SJSA1 (cell line): Measurements from ENCODE around the gene CLEC4G. TPM values are rescaled to one million over a fixed set of nuclear protein-coding genes. Genes with fewer than 3 reads are reported as not detected.

Experiments used
- DNase-seq, 2 experiments: peaks; one replicate each; pipeline ENCODE4 v3.0.0-alpha.2; 2015 to 2020; ENCODE audit warnings: low spot score in 2 of 2, low read depth in 1 of 2
- H3K27ac ChIP-seq: fragments of 250-450 bp; sonication (Bioruptor Pico); 2 replicates; pipeline ENCODE4 v1.5.1; 2020; ENCODE audit warnings: mild to moderate bottlenecking, moderate library complexity
- H3K27me3 ChIP-seq: fragments of 250-450 bp; sonication (Bioruptor Pico); replicated peaks from 2 replicates; pipeline ENCODE4 v1.5.1; 2020; ENCODE audit warnings: mild to moderate bottlenecking, moderate library complexity
- H3K36me3 ChIP-seq: fragments of 250-450 bp; sonication (Bioruptor Pico); 2 replicates; pipeline ENCODE4 v1.5.1; 2020; ENCODE audit warnings: mild to moderate bottlenecking
- H3K4me1 ChIP-seq: fragments of 250-450 bp; sonication (Bioruptor Pico); replicated peaks from 2 replicates; pipeline ENCODE4 v1.6.1; 2021; ENCODE audit warnings: mild to moderate bottlenecking
- H3K4me3 ChIP-seq: fragments of 250-450 bp; sonication (Bioruptor Pico); 2 replicates; pipeline ENCODE4 v1.5.1; 2020; ENCODE audit warnings: mild to moderate bottlenecking
- H3K9me3 ChIP-seq: fragments of 250-450 bp; sonication (Bioruptor Pico); replicated peaks from 2 replicates; pipeline ENCODE4 v1.5.1; 2020; ENCODE audit warnings: mild to moderate bottlenecking
- total RNA-seq: library from RNA; depleted of rRNA; stranded (reverse); fragments of >200 nt; shearing (Covaris generic); gene quantifications from 2 replicates; pipeline ENCODE4 v1.2.3, GENCODE V29; 2014

The CLEC4G gene
- total RNA-seq, 1 experiment from 2014 or later: not detected

DNA sequence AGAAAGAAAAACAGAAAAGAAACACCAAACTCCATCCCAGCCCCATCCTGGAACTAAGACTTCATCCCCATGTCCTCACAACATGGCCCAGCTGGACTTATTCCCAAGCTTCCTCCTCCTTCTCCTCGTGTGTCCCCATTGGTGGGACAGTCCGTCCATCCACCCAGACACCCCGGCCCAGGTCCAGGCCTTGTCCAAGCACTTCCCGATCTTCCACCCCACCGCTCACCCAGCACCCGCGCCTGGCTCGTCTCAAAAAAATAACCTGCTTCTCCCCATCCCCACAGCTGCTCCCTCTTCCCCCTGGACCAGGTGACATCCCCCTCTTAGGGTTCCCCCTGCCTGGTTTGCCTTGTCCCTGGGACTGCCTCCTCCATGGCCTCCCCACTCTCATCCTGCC lies 28.6 kb downstream of the CLEC4G start:
- H3K4me1 ChIP-seq: no peaks in the 10 kb centered on the region
- H3K4me3 ChIP-seq: no peak overlapping the region
- H3K9me3 ChIP-seq: no peaks in the 10 kb centered on the region
- H3K36me3 ChIP-seq: no peaks in the 10 kb centered on the region
- DNase-seq: no peak
- H3K27me3 ChIP-seq: no peaks in the 10 kb centered on the region; the same call in 1 of the 2 replicates
- no peak overlapping the region for H3K27ac ChIP-seq

DNA sequence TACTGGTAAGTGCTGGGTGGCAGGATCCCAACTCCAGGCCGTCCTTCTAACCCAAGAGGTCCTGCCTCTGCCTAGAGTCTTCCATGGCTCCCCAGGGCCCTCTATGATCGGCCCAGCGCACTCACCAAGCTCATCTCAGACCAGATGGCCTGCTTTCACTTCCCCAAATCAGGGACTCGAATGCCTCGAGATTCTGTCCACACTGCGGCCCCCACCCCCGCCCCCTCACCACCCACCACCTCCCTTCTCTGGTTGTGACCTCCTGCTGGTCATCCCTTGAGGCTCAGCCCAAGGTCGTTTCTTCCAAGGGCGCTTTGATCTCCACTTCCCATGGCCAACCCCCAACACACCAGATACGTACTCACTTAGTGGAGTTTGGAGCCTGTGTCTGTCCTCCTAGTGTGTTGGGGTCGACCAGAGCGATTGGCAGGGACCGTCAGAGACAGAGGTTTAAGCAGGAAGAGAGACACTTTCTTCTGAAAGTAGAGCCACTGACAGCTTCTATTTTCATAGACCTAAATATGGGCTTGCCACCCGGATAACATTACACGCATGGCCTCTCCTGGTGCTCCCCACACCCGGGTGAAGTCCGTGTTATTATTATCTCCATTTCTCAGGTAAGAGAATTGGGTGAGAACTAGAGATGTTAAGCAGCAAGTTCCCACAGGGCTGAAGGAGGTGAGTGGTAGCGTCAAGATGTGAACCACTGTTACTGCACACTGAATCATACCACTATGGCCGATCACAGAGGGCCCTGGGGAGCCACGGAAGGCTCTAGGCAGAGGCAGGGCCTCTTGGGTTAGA lies 30.1 kb downstream of the CLEC4G start, which contains the start of gene FCER2:
TSS of gene FCER2 (minus strand) at position 478 of the 804 bp plus-strand sequence. CDS start 2,371 bp downstream, outside the sequence.
- no peak for DNase-seq
- Histone ChIP-seq H3K36me3 (no peaks in the 10 kb centered on the region), H3K27ac (no peak within 1 kb of the TSS), H3K4me3 (no peak within 1 kb of the TSS), H3K9me3 (no peaks in the 10 kb centered on the region), H3K27me3 (peaks cover 5% of the 10 kb centered on the region; the same call in 1 of the 2 replicates), H3K4me1 (no peaks in the 10 kb centered on the region)

DNA sequence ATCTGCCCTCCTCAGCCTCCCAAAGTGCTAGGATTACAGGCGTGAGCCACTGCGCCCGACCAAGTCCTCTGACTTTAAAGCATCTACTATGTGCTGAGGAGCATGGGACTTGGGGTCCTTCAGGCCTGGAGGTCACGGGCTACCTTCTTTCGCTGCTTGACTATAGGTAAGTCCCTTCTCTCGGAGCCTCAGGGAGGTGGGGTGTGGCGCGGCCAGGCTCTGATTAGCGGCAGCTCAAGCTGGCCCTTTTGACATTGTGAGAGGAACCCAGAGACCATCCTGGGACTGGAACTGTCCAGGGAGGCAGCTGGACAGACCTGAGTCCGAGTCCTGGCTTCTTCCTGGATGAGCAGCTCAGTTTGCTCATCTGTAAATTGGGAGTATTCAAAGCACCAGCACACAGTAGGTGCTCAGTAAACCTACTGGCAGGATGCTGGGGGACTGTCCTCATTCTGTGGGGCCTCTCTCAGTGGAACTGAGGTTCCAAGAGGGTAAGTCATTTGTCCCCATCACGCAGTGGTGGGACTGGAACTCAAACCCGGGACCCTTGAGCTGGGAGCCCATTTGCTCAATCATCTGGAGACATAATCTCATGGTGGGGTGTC lies 30.8 kb downstream of the CLEC4G start:
- no peaks in the 10 kb centered on the region for H3K9me3 ChIP-seq
- H3K4me1 ChIP-seq: no peaks in the 10 kb centered on the region
- no peak overlapping the region for H3K27ac ChIP-seq
- DNase-seq: no peak
- no peak overlapping the region for H3K4me3 ChIP-seq
- H3K36me3 ChIP-seq: no peaks in the 10 kb centered on the region
- peaks cover 5% of the 10 kb centered on the region; the same call in 1 of the 2 replicates for H3K27me3 ChIP-seq

DNA sequence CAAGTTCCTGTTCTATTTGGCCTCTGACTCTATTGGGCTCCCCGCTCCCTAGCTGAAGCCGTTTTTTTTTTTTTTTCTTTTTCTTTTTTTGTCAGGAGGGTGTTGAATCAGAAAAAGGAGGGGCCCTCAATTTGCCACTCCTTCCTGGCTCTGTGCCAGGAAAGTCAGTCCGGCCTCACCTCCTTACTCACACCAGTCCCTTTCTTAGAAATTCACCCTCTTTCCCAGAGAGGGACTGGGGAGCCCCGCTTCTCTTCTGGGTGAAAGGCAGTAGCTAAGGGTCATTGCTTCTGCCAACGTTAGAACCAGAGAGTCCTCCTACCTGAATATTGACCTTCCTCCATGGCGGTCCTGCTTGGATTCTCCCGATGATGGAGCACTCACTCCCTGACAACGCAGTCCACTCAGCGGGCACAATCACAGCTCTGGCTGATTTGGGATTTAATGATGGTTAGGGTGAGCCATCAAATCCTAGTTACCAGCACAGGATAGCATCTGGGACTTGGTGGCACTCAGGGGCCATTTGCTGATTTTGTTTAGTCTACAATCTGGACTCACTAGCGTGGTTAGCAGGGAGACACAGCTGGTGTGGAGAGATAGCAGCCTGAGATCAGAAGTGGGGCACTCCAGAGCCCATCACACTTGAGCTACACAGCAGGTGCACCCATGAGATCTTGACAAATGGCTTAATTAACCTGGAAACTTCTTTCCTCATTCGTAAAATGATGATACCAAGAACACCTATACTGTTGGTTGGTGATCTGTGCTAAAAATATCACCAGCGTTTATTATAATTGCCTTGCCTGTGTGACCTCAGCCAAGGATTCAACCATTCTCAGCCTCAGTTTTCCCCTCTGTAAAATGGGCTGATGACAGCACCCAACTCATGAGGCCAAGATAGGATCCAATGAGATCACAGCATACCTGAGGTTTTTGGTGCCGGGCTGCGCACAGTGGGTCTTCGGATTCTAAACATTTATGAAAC lies 32.2 kb downstream of the CLEC4G start:
- Histone ChIP-seq H3K4me3 (no peak overlapping the region), H3K36me3 (no peaks in the 10 kb centered on the region), H3K27ac (no peak overlapping the region), H3K4me1 (no peaks in the 10 kb centered on the region), H3K9me3 (no peaks in the 10 kb centered on the region), H3K27me3 (peaks cover 5% of the 10 kb centered on the region; the same call in 1 of the 2 replicates)
- DNase-seq: no peak

DNA sequence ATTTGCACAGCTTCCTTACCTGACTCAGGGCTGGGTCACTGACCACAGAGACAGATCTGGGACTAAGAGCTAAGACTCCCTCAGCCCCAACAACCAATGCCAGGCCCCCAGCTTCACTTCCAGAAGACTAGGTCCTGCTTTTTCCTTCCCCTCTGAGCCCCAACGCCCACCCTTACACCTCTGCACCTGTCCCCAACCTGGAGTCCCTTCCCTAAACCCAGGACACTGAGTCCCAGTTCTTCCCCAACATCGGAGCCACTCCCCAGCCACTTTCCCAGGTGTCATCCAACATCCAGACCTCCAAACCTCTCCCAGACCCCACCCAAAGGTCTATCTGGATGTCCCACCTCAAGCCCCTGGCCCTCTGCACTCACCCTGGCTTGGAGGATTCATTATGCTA lies 32.9 kb downstream of the CLEC4G start:
- peaks cover 5% of the 10 kb centered on the region; the same call in 1 of the 2 replicates for H3K27me3 ChIP-seq

DNA sequence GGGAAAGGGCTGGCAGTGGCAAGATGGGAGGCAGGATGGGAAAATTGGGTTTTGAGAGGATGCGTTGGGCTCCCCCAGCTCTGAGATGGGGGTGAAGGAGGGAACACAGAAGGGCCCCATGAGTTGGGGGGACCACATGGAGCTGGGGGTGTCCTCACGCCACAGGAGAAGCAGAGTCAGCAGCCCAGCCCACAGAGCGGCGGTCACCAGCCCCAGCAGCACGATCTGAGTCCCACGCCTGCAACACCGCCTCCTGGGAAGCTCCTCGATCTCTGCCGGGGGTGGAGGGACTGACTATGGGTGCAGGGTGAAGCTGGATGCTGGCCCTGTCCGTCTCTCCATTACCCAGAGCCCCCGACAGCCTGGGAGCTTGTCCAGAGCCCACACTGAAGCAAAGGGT lies 33.3 kb downstream of the CLEC4G start:
- Histone ChIP-seq H3K4me3 (no peak overlapping the region), H3K27ac (no peak overlapping the region)
- no peak for DNase-seq

More for the DNA sequence above, 32.9 kb downstream of the CLEC4G start:
- DNase-seq: no peak
- Histone ChIP-seq H3K4me3 (no peak overlapping the region), H3K9me3 (no peaks in the 10 kb centered on the region), H3K4me1 (no peaks in the 10 kb centered on the region), H3K27ac (no peak overlapping the region), H3K36me3 (no peaks in the 10 kb centered on the region)

DNA sequence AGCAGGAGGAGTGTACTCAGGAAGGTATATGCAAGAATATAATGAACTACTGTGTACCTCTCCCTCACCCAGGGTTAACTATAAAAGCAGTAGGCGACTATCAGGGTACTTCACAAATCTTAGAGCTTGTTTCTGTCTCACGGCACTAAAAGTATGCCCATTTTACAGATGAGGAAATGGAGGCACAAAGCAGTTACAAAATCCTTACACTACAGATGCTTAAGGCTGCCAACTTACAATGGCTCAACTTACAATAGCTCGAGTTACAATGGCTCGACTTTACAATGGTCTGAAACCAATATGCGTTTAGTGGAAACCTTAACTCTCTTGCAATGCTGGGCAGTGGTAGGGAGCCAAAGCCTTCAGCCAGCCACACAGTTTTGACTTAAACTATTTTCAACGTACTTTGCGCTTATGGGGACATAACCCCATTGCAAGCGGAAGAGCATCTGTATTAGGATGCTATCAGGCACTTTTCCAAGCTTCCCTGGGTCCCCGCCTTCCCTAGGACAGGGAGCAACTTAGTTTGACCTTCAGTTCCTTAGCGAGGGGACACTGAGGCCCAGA lies 34.1 kb downstream of the CLEC4G start:
- no peak overlapping the region for H3K27ac ChIP-seq
- peaks cover 5% of the 10 kb centered on the region; the same call in 1 of the 2 replicates for H3K27me3 ChIP-seq
- no peaks in the 10 kb centered on the region for H3K9me3 ChIP-seq
- H3K36me3 ChIP-seq: no peaks in the 10 kb centered on the region
- H3K4me1 ChIP-seq: no peaks in the 10 kb centered on the region
- no peak overlapping the region for H3K4me3 ChIP-seq
- no peak for DNase-seq

More for the DNA sequence above, 33.3 kb downstream of the CLEC4G start:
- Histone ChIP-seq H3K27me3 (peaks cover 5% of the 10 kb centered on the region; the same call in 1 of the 2 replicates), H3K4me1 (no peaks in the 10 kb centered on the region), H3K36me3 (no peaks in the 10 kb centered on the region), H3K9me3 (no peaks in the 10 kb centered on the region)

DNA sequence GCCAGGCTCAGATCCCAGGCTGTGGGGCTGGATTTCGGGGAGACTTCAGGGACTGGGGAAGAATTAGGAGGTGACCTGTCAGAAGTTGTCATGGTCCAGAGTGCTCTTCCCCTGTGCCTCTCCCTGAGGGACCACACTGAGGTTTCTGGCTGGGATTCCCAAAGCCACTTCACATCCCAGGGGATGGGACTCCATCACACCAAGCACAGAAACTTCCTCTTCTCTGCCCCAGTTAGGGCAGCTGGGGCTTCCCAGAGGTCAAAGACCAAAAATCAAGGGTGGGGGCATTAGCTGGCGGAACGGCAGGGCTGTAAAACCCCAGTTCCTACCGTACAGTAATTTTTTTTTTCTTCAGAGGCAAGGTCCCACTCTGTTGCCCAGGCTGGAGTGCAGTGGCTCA lies 37.4 kb downstream of the CLEC4G start:
- DNase-seq: no peak
- Histone ChIP-seq H3K27me3 (peaks cover 5% of the 10 kb centered on the region; the same call in 1 of the 2 replicates), H3K4me3 (no peak overlapping the region), H3K36me3 (no peaks in the 10 kb centered on the region), H3K4me1 (no peaks in the 10 kb centered on the region), H3K9me3 (no peaks in the 10 kb centered on the region), H3K27ac (no peak overlapping the region)

DNA sequence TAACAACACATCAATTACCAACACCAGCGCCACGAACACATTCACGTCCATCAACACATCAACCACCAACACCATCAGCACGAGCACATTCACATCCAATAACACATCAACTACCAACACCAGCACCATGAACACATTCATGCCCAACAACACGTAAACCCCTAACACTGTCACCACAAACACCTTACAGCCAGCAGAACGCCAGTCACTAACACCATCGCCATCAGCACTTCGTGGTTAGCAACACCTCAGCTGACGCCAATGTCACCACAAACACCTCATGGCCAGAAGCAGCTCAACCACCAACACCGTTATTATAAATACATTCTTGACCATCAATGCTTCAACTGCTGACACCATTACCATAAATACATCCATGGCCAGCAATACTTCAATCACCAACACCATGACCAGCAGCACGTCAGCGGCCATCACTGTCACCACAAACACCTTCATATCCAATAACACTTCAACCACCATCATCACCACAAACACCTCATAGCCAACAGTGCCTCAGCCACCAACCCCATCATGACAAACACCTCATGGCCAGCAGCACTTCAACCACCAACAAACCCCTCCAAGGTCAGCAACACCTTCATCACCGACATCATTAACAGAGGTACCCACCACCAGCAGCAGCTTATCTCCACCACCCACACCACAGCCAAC lies 39.4 kb downstream of the CLEC4G start:
- no peak overlapping the region for H3K27ac ChIP-seq
- H3K4me1 ChIP-seq: no peaks in the 10 kb centered on the region
- 0 out of 2 replicates have a peak, but pooled peaks cover 1% of the 10 kb centered on the region for H3K27me3 ChIP-seq
- no peaks in the 10 kb centered on the region for H3K9me3 ChIP-seq
- no peak for DNase-seq
- no peaks in the 10 kb centered on the region for H3K36me3 ChIP-seq
- no peak overlapping the region for H3K4me3 ChIP-seq

DNA sequence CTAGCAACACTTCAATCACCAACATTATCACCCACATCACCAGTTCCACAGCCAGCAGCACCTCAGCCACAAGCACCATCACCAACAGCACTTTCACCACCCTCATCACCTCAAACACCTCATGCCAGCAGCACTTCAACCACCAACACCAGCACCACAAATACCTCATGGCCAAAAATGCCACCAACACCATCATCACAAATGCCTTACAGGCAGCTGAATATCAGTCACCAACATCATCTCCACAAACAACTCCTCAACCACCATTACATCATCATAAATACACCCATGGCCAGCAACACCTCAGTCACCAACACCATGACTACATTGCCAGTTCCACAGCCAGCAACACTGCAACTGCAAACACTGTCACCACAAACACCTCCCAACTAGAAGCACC lies 40.4 kb downstream of the CLEC4G start:
- H3K4me3 ChIP-seq: no peak overlapping the region
- H3K9me3 ChIP-seq: no peaks in the 10 kb centered on the region
- no peak for DNase-seq
- H3K27ac ChIP-seq: no peak overlapping the region
- H3K27me3 ChIP-seq: no peaks in the 10 kb centered on the region
- H3K36me3 ChIP-seq: no peaks in the 10 kb centered on the region
- H3K4me1 ChIP-seq: no peaks in the 10 kb centered on the region

DNA sequence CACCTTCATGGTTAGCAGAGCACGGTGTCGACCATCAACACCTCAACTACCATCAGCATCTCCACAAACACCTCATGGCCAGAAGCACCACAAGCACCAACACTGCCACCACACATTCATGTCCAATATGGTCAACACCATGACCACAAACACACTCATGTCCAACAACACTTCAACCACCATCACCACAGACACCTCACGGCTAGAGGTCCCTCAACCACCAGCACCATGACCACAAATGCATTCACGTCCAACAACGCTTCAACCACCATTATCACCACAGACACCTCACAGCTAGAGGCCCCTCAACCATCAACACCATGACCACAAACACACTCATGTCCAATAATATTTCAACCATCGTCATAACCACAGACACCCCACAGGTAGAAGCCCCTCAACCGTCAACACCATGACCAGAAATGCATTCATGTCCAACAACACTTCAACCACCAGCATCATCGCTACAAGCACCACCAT lies 41.1 kb downstream of the CLEC4G start:
- H3K27ac ChIP-seq: no peak overlapping the region
- no peaks in the 10 kb centered on the region for H3K36me3 ChIP-seq
- no peak for DNase-seq
- H3K4me3 ChIP-seq: no peak overlapping the region
- no peaks in the 10 kb centered on the region for H3K9me3 ChIP-seq
- no peaks in the 10 kb centered on the region for H3K27me3 ChIP-seq
- no peaks in the 10 kb centered on the region for H3K4me1 ChIP-seq

DNA sequence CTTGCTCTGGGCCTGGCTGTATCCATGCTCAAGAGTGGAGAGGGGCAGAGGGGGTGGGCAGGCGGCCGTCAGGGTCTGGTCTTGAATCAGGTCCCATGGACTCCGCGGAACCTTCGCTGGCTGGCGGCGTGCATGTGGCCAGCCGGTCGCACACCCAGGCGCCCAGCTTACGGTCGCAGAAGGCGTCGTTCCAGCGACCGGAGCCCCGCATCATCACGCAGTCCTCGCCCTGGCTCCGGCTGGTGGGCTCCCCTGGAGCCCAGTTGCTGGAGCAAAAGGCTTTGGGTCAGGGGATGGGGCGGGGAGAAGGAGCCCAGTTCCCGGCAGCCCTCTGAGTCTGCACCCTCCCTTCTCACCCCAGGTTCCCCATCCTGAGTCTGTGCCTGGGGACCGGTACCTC lies 42.7 kb downstream of the CLEC4G start:
- no peaks in the 10 kb centered on the region for H3K4me1 ChIP-seq
- no peaks in the 10 kb centered on the region for H3K9me3 ChIP-seq
- H3K27me3 ChIP-seq: no peaks in the 10 kb centered on the region

More for the DNA sequence above, 42.7 kb downstream of the CLEC4G start:
- no peak for DNase-seq
- no peak overlapping the region for H3K4me3 ChIP-seq
- no peak overlapping the region for H3K27ac ChIP-seq
- H3K36me3 ChIP-seq: peaks cover under 1% of the 10 kb centered on the region; the same call in 1 of the 2 replicates
